PC-9 (cell line): Measurements from ENCODE around the gene MS4A10.

Experiments
- EZH2 ChIP-seq: fragments of 200-600 bp; sonication (generic); IDR thresholded peaks from 2 replicates; pipeline ENCODE4 v1.8.0; 2017; ENCODE audit warnings: antibody characterized with exemption, low read depth
- TF ChIP-seq, protein P1 (sequence below): fragments of 200-600 bp; sonication (generic); conservative IDR thresholded peaks from 2 replicates; pipeline ENCODE4 v1.6.1; 2017; ENCODE audit warnings: mixed run types, antibody characterized with exemption, mild to moderate bottlenecking, moderate library complexity

DNA sequence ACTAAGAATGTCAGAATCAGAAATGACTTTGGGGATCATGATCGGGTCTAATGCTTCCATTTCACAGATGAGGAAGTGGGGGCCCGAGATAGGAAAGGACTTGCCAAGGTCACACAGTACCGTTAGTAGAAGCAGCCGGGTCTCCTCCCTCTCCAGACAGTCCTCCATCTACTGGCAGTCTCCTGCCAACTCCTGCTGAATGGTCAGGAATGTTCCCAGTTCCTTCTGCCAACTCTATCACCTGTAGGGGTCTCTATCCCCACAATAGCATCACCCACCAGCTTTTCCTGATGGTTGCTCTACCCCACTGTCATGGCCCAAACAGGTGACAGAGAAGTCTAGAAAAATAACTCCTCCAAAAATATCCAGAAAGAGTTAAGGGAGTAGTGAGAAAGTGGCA is 32.9 kb downstream of the MS4A10 start:
- TF ChIP-seq, protein P1, sequence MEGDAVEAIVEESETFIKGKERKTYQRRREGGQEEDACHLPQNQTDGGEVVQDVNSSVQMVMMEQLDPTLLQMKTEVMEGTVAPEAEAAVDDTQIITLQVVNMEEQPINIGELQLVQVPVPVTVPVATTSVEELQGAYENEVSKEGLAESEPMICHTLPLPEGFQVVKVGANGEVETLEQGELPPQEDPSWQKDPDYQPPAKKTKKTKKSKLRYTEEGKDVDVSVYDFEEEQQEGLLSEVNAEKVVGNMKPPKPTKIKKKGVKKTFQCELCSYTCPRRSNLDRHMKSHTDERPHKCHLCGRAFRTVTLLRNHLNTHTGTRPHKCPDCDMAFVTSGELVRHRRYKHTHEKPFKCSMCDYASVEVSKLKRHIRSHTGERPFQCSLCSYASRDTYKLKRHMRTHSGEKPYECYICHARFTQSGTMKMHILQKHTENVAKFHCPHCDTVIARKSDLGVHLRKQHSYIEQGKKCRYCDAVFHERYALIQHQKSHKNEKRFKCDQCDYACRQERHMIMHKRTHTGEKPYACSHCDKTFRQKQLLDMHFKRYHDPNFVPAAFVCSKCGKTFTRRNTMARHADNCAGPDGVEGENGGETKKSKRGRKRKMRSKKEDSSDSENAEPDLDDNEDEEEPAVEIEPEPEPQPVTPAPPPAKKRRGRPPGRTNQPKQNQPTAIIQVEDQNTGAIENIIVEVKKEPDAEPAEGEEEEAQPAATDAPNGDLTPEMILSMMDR = no peak
- no peak for TF ChIP-seq EZH2
